GM12878 (cell line): ENCODE results near the gene PCED1B. TPM values are rescaled to one million over a fixed set of nuclear protein-coding genes. Genes with fewer than 3 reads are reported as not detected.

ENCODE experiments used
- ATAC-seq: fragments of 200-7000 bp; cut with Tn5 transposase; 3 replicates; pipeline ENCODE4 v1.9.1; 2020; ENCODE audit warnings: mild to moderate bottlenecking, moderate library complexity
- BruUV-seq: library from RNA; stranded (reverse); fragments of 400-500 nt; replicated peaks from 2 replicates; lab custom pipeline; 2021; lab: Mats Ljungman, UMichigan
- CTCF ChIA-PET: fragments of 300-600 bp; sonication (Branson Sonifier 250); formaldehyde crosslinking; extraction: SDS; loops from one replicate; lab custom pipeline; 2021; ENCODE audit warnings: inconsistent platforms; lab: Yijun Ruan, JAX
- POLR2A ChIA-PET: fragments of 350-600 bp; formaldehyde crosslinking; extraction: SDS; loops from one replicate; lab custom pipeline; 2021; ENCODE audit warnings: inconsistent platforms; lab: Charles Lee
- RAD21 ChIA-PET: fragments of 300-600 bp; sonication (Branson Sonifier 250); formaldehyde crosslinking; loops from one replicate; lab custom pipeline; 2023; ENCODE audit warnings: antibody characterized with exemption; ENCODE audit not compliant: unreplicated experiment; lab: Charles Lee
- SMC1A ChIA-PET: fragments of 300-600 bp; sonication (Branson Sonifier 250); formaldehyde crosslinking; loops from one replicate; lab custom pipeline; 2023; ENCODE audit not compliant: unreplicated experiment, uncharacterized antibody; lab: Charles Lee
- DNase-seq: peaks from one replicate; pipeline ENCODE4 v3.0.0-alpha.2; 2011; ENCODE audit warnings: low read depth, low spot score
- FAIRE-seq: peaks from 3 replicates; lab custom pipeline; 2011; peaks lifted over from hg19 to GRCh38; lab: Jason Lieb, UNC
- H2AFZ ChIP-seq: 2 replicates; pipeline ENCODE4 v1.6.0; 2011; ENCODE audit warnings: low read depth, low read length, control low read depth; ENCODE audit not compliant: control insufficient read depth
- H3K27ac ChIP-seq: 2 replicates; pipeline ENCODE4 v1.5.1; 2011; ENCODE audit warnings: control low read depth; ENCODE audit not compliant: control insufficient read depth, insufficient read depth
- H3K27me3 ChIP-seq, 2 experiments: replicated peaks in 1 of 2; 2 replicates each; pipeline versions ENCODE4 v1.6.0 to v1.6.1; 2011; ENCODE audit warnings: low read length in 1 of 2; ENCODE audit not compliant: control insufficient read depth in 2 of 2, insufficient read depth in 2 of 2
- H3K36me3 ChIP-seq, 2 experiments: 2 replicates each; pipeline ENCODE4 v1.5.1; 2011; ENCODE audit warnings: low read length in 1 of 2; ENCODE audit not compliant: control insufficient read depth in 2 of 2, insufficient read depth in 2 of 2
- H3K4me1 ChIP-seq: 2 replicates; pipeline ENCODE4 v1.6.1; 2011; ENCODE audit warnings: mild to moderate bottlenecking, low read length, moderate library complexity, mixed read lengths; ENCODE audit not compliant: control insufficient read depth, insufficient read depth
- H3K4me2 ChIP-seq: 2 replicates; pipeline ENCODE4 v1.6.0; 2011; ENCODE audit warnings: control low read depth; ENCODE audit not compliant: control insufficient read depth, insufficient read depth
- H3K4me3 ChIP-seq: fragments of 200-600 bp; sonication (generic); 2 replicates; pipeline ENCODE4 v1.5.1; 2016
- H3K79me2 ChIP-seq: 2 replicates; pipeline ENCODE4 v1.6.0; 2011; ENCODE audit warnings: low read length; ENCODE audit not compliant: control insufficient read depth, insufficient read depth
- H3K9ac ChIP-seq: 2 replicates; pipeline ENCODE4 v1.8.0; 2011; ENCODE audit warnings: low read length, control low read depth, mixed read lengths; ENCODE audit not compliant: control insufficient read depth, insufficient read depth
- H3K9me3 ChIP-seq: replicated peaks from 3 replicates; pipeline ENCODE4 v1.5.1; 2011; ENCODE audit warnings: mild to moderate bottlenecking, low read length; ENCODE audit not compliant: control insufficient read depth, insufficient read depth
- H4K20me1 ChIP-seq: 2 replicates; pipeline ENCODE4 v1.6.0; 2011; ENCODE audit not compliant: control insufficient read depth, insufficient read depth
- CBX5 ChIP-seq: sonication (generic); IDR thresholded peaks from 2 replicates; pipeline ENCODE4 v1.6.1; 2016; ENCODE audit warnings: low read depth, moderate library complexity, mild to moderate bottlenecking, inconsistent platforms
- POLR2A ChIP-seq: IDR thresholded peaks from 2 replicates; pipeline ENCODE4 v1.6.1; 2011; ENCODE audit warnings: low read depth, mild to moderate bottlenecking, low read length
- RAD21 ChIP-seq: IDR thresholded peaks from 2 replicates; pipeline ENCODE4 v1.6.1; 2011; ENCODE audit warnings: mild to moderate bottlenecking, low read depth, low read length, moderate library complexity; ENCODE audit not compliant: insufficient read depth
- RBBP5 ChIP-seq: fragments of 200-600 bp; sonication (generic); conservative IDR thresholded peaks from 2 replicates; pipeline ENCODE4 v1.6.1; 2016
- SMC3 ChIP-seq: IDR thresholded peaks from 2 replicates; pipeline ENCODE4 v1.6.1; 2011; ENCODE audit warnings: low read length, improper control_type of control experiment, borderline replicate concordance
- ZBED1 ChIP-seq: IDR thresholded peaks from 2 replicates; pipeline ENCODE4 v1.6.1; 2016; ENCODE audit warnings: borderline replicate concordance
- ZNF384 ChIP-seq: IDR thresholded peaks from 2 replicates; pipeline ENCODE4 v1.6.1; 2012; ENCODE audit warnings: low read depth, mild to moderate bottlenecking, low read length, improper control_type of control experiment, borderline replicate concordance
- WGBS: methylation state at CpG from one replicate; pipeline ENCODE4 v1.1.6; 2016; ENCODE audit warnings: low lambda C conversion rate; ENCODE audit not compliant: insufficient replicate concordance, insufficient coverage; ENCODE audit errors: missing lambda C conversion rate; 5-methylcytosine and 5-hydroxymethylcytosine counted together
- in situ Hi-C: fragments of 300-500 bp; cut with MboI; formaldehyde crosslinking; loops from 9 replicates; pipeline ENCODE4 v1.14.3; 2018; ENCODE audit warnings: mixed read lengths
- intact Hi-C: fragments of 100-400 bp; cut with micrococcal nuclease; formaldehyde crosslinking; loops from one replicate; pipeline ENCODE4 v1.14.2; 2022; ENCODE audit not compliant: unreplicated experiment
- polyA plus RNA-seq, 11 experiments: library from polyadenylated mRNA; depleted of rRNA in 4 of 11; unstranded in 6 of 11; stranded (reverse) in 5 of 11; fragments of >200 nt; fragmentation: Nextera tagmentation in 4 of 11; fragmentation: Illumina TruSeq in 1 of 11; extraction: Ambion mirVana in 4 of 11; extraction: Trizol in 1 of 11; gene quantifications; 1 replicate in 1 of 11; 2 replicates in 10 of 11; pipeline versions ENCODE4 v1.2.1 to v1.2.3, GENCODE V29; 2011 to 2016; ENCODE audit warnings: inconsistent platforms in 2 of 11, missing spikeins in 2 of 11, low read depth in 1 of 11
- total RNA-seq, 4 experiments: library from RNA; depleted of rRNA in 3 of 4; stranded (reverse); fragments of >200 nt in 3 of 4; fragmentation: Illumina TruSeq in 1 of 4; extraction: Trizol in 1 of 4; gene quantifications; 2 replicates each; pipeline versions ENCODE4 v1.2.1 to v1.2.3, GENCODE V29; 2013 to 2021
- TF ChIP-seq, protein P1 (sequence below), 3 experiments: IDR thresholded peaks in 2 of 3; conservative IDR thresholded peaks in 1 of 3; 2 replicates each; pipeline ENCODE4 v1.5.1; 2011; ENCODE audit warnings: low read depth in 3 of 3, low read length in 3 of 3, mild to moderate bottlenecking in 3 of 3, control low read depth in 2 of 3, moderate library complexity in 2 of 3, inconsistent platforms in 1 of 3, mixed read lengths in 1 of 3; ENCODE audit not compliant: control insufficient read depth in 2 of 3, insufficient read depth in 1 of 3; ENCODE audit errors: extremely low read depth in 1 of 3

Gene PCED1B
- total and polyA plus RNA-seq, 10 of the 15 experiments (the other 5 are each of a cell fraction or from before 2014, with no cell fraction given): 0.80 to 8.8 (median 3.0) TPM

DNA sequence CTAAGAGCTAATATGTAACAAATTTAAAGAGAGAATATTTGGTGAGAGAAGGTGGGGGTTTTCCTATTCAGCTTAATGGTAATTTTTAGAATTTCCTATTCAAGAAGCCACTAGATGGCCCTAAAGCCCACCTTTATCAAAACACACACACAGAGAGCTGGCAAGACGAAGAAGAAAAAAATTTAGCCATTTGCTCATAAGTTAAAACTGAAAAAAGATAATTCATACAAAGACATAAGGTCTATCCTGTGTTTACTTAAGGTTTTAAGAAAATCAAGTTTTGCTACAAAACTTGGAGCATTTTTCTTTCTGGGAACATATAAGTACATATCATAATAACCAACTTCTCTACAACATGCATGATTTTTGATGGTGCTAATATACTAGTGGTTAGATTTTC is 46.8 kb upstream of the PCED1B start:
- TF ChIP-seq SMC3: peak; percentile 65; the same call in 1 of the 2 replicates
- TF ChIP-seq, protein P1, sequence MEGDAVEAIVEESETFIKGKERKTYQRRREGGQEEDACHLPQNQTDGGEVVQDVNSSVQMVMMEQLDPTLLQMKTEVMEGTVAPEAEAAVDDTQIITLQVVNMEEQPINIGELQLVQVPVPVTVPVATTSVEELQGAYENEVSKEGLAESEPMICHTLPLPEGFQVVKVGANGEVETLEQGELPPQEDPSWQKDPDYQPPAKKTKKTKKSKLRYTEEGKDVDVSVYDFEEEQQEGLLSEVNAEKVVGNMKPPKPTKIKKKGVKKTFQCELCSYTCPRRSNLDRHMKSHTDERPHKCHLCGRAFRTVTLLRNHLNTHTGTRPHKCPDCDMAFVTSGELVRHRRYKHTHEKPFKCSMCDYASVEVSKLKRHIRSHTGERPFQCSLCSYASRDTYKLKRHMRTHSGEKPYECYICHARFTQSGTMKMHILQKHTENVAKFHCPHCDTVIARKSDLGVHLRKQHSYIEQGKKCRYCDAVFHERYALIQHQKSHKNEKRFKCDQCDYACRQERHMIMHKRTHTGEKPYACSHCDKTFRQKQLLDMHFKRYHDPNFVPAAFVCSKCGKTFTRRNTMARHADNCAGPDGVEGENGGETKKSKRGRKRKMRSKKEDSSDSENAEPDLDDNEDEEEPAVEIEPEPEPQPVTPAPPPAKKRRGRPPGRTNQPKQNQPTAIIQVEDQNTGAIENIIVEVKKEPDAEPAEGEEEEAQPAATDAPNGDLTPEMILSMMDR (IDR thresholded peaks at IDR 0.05 in 2 of 3, conservative IDR thresholded peaks at IDR 0.05 in 1 of 3; ENCODE audit: control insufficient read depth in 2 of 3, extremely low read depth in 1 of 3, insufficient read depth in 1 of 3, low read depth in 3 of 3, low read length in 3 of 3): peak in 2 of 3 experiments; percentile 27 to 56; a peak in 2 of 6 replicates
- peak; percentile 20; the same call in 1 of the 2 replicates for TF ChIP-seq ZNF384
- TF ChIP-seq POLR2A: no peak
- no peak for TF ChIP-seq RBBP5
- TF ChIP-seq RAD21: peak; percentile 82
- TF ChIP-seq CBX5: no peak
- no peak for TF ChIP-seq ZBED1
- TF ChIP-seq, all 136 proteins: peak for 4
- BruUV-seq: no TSS peak
- Histone ChIP-seq H3K4me3 (no peak overlapping the region), H3K27me3 (no peaks in the 10 kb centered on the region), H2AFZ (no peak overlapping the region), H3K9me3 (no peaks in the 10 kb centered on the region), H3K36me3 (no peaks in the 10 kb centered on the region), H4K20me1 (no peaks in the 10 kb centered on the region), H3K79me2 (no peaks in the 10 kb centered on the region), H3K4me2 (no peak overlapping the region), H3K4me1 (no peaks in the 10 kb centered on the region), H3K27ac (no peak overlapping the region), H3K9ac (no peak overlapping the region)
- WGBS: 0% methylated on average over 1 of the region's 1 CpG
- SMC1A ChIA-PET: interaction anchor here (0.6 to 4.2 kb wide), 32 partner anchors 9 to 917 kb away, joined by 3 to 31 read pairs (median 4); no protein-coding TSS in a partner anchor
- no peak for DNase-seq
- POLR2A ChIA-PET: no interaction called here
- in situ Hi-C loops (loop anchor here (5.0 to 10.0 kb wide), 2 partner anchors 275 to 652 kb away; no protein-coding TSS in a partner anchor), intact Hi-C loops (loop anchor here (1.0 to 10.0 kb wide), 5 partner anchors 275 to 742 kb away; partner anchors contain the start of gene SLC48A1)
- RAD21 ChIA-PET: interaction anchor here (0.6 to 3.9 kb wide), 19 partner anchors 8 to 654 kb away, joined by 3 to 31 read pairs (median 6); no protein-coding TSS in a partner anchor
- no peak for FAIRE-seq
- CTCF ChIA-PET: interaction anchor here (0.6 to 5.0 kb wide), 49 partner anchors 8 to 1306 kb away, joined by 3 to 56 read pairs (median 5); no protein-coding TSS in a partner anchor
- peak; percentile 82 for ATAC-seq
